CD14-positive monocyte (primary cell): ENCODE measurements around the gene ABO. TPM values are rescaled to one million over a fixed set of nuclear protein-coding genes. Genes with fewer than 3 reads are reported as not detected.

Experiments
- DNase-seq, 3 donors: peaks; one replicate each; pipeline ENCODE4 v3.0.0-alpha.2; 2011 to 2022
- H2AFZ ChIP-seq: 2 replicates; pipeline ENCODE4 v1.6.0; 2012; ENCODE audit warnings: mild to moderate bottlenecking, low read depth, low read length, inconsistent platforms; ENCODE audit not compliant: insufficient read depth, poor library complexity, severe bottlenecking
- H3K27ac ChIP-seq, 2 donors: 1 replicate in 1 of 2; 2 replicates in 1 of 2; pipeline ENCODE4 v1.5.1; 2012 to 2013; ENCODE audit warnings: low read length in 2 of 2, control low read depth in 1 of 2, inconsistent platforms in 1 of 2, low read depth in 1 of 2, mild to moderate bottlenecking in 1 of 2
- H3K27me3 ChIP-seq, 2 donors: one replicate each; pipeline versions ENCODE4 v1.6.0 to v1.6.1; 2011 to 2013; ENCODE audit warnings: low read length in 2 of 2; ENCODE audit not compliant: control insufficient read depth in 2 of 2, insufficient read depth in 2 of 2
- H3K36me3 ChIP-seq, 2 donors: replicated peaks in 1 of 2; 1 replicate in 1 of 2; 2 replicates in 1 of 2; pipeline versions ENCODE4 v1.5.1 to v1.6.1; 2012 to 2013; ENCODE audit warnings: low read length in 2 of 2, control low read depth in 1 of 2, inconsistent platforms in 1 of 2, mild to moderate bottlenecking in 1 of 2; ENCODE audit not compliant: insufficient read depth in 2 of 2, control insufficient read depth in 1 of 2
- H3K4me1 ChIP-seq, 2 donors: 1 replicate in 1 of 2; 2 replicates in 1 of 2; pipeline versions ENCODE4 v1.5.1 to v1.6.1; 2012 to 2013; ENCODE audit warnings: low read length in 2 of 2, control low read depth in 1 of 2, inconsistent platforms in 1 of 2, mild to moderate bottlenecking in 1 of 2, moderate library complexity in 1 of 2; ENCODE audit not compliant: insufficient read depth in 2 of 2, control insufficient read depth in 1 of 2
- H3K4me2 ChIP-seq: replicated peaks from 2 replicates; pipeline ENCODE3; 2012; ENCODE audit warnings: low read length, moderate library complexity, mild to moderate bottlenecking; ENCODE audit not compliant: poor library complexity, severe bottlenecking; ENCODE audit errors: extremely low read depth
- H3K4me3 ChIP-seq, 3 experiments: fragments of 200-600 bp in 1 of 3; sonication (generic) in 1 of 3; replicated peaks in 1 of 3; 1 replicate in 2 of 3; 2 replicates in 1 of 3; pipeline ENCODE4 v1.5.1; 2011 to 2013; ENCODE audit warnings: low read length in 3 of 3, mild to moderate bottlenecking in 3 of 3, control low read depth in 2 of 3, low read depth in 2 of 3, inconsistent platforms in 1 of 3, moderate library complexity in 1 of 3
- H3K79me2 ChIP-seq: 2 replicates; pipeline ENCODE4 v1.6.0; 2012; ENCODE audit warnings: mild to moderate bottlenecking, control low read depth, inconsistent platforms, low read length, moderate library complexity; ENCODE audit not compliant: insufficient read depth
- H3K9ac ChIP-seq: 2 replicates; pipeline ENCODE4 v1.6.0; 2017; ENCODE audit warnings: low read length, mild to moderate bottlenecking; ENCODE audit not compliant: insufficient read depth, poor library complexity, severe bottlenecking
- H3K9me3 ChIP-seq, 2 donors: replicated peaks in 1 of 2; 1 replicate in 1 of 2; 2 replicates in 1 of 2; pipeline versions ENCODE4 v1.5.1 to v1.6.1; 2012 to 2013; ENCODE audit warnings: low read length in 2 of 2, control low read depth in 1 of 2; ENCODE audit not compliant: control insufficient read depth in 1 of 2, insufficient read depth in 1 of 2
- H4K20me1 ChIP-seq: 2 replicates; pipeline ENCODE4 v1.6.0; 2012; ENCODE audit warnings: mild to moderate bottlenecking, low read length, control low read depth, moderate library complexity; ENCODE audit not compliant: insufficient read depth
- H3K27ac Mint-ChIP-seq, 7 donors: one replicate each; pipeline ENCODE4 v1.8.0; 2020; ENCODE audit warnings: mild to moderate bottlenecking in 7 of 7, mixed read lengths in 7 of 7, moderate library complexity in 6 of 7, inconsistent platforms in 2 of 7
- H3K27me3 Mint-ChIP-seq, 3 donors: one replicate each; pipeline ENCODE4 v1.8.0; 2021 to 2022; ENCODE audit warnings: low read depth in 3 of 3, mild to moderate bottlenecking in 3 of 3, mixed read lengths in 3 of 3, moderate library complexity in 3 of 3, inconsistent platforms in 1 of 3
- H3K36me3 Mint-ChIP-seq, 2 donors: one replicate each; pipeline ENCODE4 v1.8.0; 2020; ENCODE audit warnings: mixed read lengths in 2 of 2, inconsistent platforms in 1 of 2, mild to moderate bottlenecking in 1 of 2
- H3K4me1 Mint-ChIP-seq: one replicate; pipeline ENCODE4 v1.8.0; 2020; ENCODE audit warnings: mild to moderate bottlenecking, mixed read lengths
- H3K4me3 Mint-ChIP-seq, 2 donors: one replicate each; pipeline ENCODE4 v1.8.0; 2020; ENCODE audit warnings: mild to moderate bottlenecking in 2 of 2, mixed read lengths in 2 of 2, moderate library complexity in 1 of 2
- H3K9me3 Mint-ChIP-seq, 7 donors: one replicate each; pipeline ENCODE4 v1.8.0; 2020 to 2022; ENCODE audit warnings: mixed read lengths in 7 of 7, mild to moderate bottlenecking in 6 of 7, moderate library complexity in 6 of 7, inconsistent platforms in 2 of 7
- CTCF ChIP-seq: fragments of 200-600 bp; IDR thresholded peaks from one replicate; pipeline ENCODE4 v1.8.0; 2022; ENCODE audit warnings: antibody characterized with exemption, mild to moderate bottlenecking
- WGBS: methylation state at CpG from one replicate; pipeline ENCODE4 v1.1.5; 2013; ENCODE audit warnings: missing lambda C conversion rate; ENCODE audit not compliant: insufficient coverage; 5-methylcytosine and 5-hydroxymethylcytosine counted together
- intact Hi-C, 2 donors: fragments of 100-400 bp; cut with micrococcal nuclease; formaldehyde crosslinking; loops; one replicate each; pipeline versions ENCODE4 v1.15.0 to v1.15.1; 2023
- polyA plus RNA-seq, 3 donors: library from polyadenylated mRNA; depleted of rRNA in 1 of 3; unstranded in 2 of 3; stranded (reverse) in 1 of 3; fragments of 300-500 nt in 2 of 3; fragments of >200 nt in 1 of 3; fragmentation: Illumina TruSeq in 2 of 3; gene quantifications; 1 replicate in 2 of 3; 2 replicates in 1 of 3; pipeline ENCODE4 v1.2.3, GENCODE V29; 2012 to 2021

ABO gene
- polyA plus RNA-seq, 3 donors, result 0.50 to 2.1 TPM; not detected in 1

- WGBS, result 93% methylated on average over 11 of the region's 13 CpGs
Observed at GRCh38 chr9:133304158-133304470, 29.1 kb upstream of the ABO start.

GRCh38 chr9:133303266-133304157, 28.5 kb upstream of the ABO start:
- intact Hi-C loops, result no loop called here
- Histone ChIP-seq H3K9me3 (no peaks in the 10 kb centered on the region), H3K27me3 (no peaks in the 10 kb centered on the region), H3K36me3 (no peaks in the 10 kb centered on the region), H3K79me2 (no peaks in the 10 kb centered on the region), H3K4me1 (no peaks in the 10 kb centered on the region), H3K4me3 (no peak overlapping the region), H3K4me2 (no peak overlapping the region), H4K20me1 (no peaks in the 10 kb centered on the region), H3K9ac (no peak overlapping the region), H2AFZ (no peak overlapping the region), H3K27ac (no peak overlapping the region)
- WGBS, result 94% methylated on average over 11 of the region's 26 CpGs
- no peak overlapping the region for H3K27ac Mint-ChIP-seq
- no peak for TF ChIP-seq CTCF
- peaks cover 5 to 12% (median 12%) of the 10 kb centered on the region in 3 donors for H3K27me3 Mint-ChIP-seq
- H3K4me1 Mint-ChIP-seq, result no peaks in the 10 kb centered on the region
- no peaks in the 10 kb centered on the region for H3K36me3 Mint-ChIP-seq
- no peak for DNase-seq
- H3K9me3 Mint-ChIP-seq, result peaks cover 0 to 4% (median 0%) of the 10 kb centered on the region in 7 donors
- H3K4me3 Mint-ChIP-seq, result no peak overlapping the region

More at GRCh38 chr9:133304158-133304470, 29.1 kb upstream of the ABO start:
- Histone ChIP-seq H3K4me3 (no peak overlapping the region), H3K36me3 (no peaks in the 10 kb centered on the region), H3K27me3 (no peaks in the 10 kb centered on the region), H3K79me2 (no peaks in the 10 kb centered on the region), H3K4me1 (no peaks in the 10 kb centered on the region), H3K4me2 (no peak overlapping the region), H4K20me1 (no peaks in the 10 kb centered on the region), H3K27ac (no peak overlapping the region), H3K9ac (no peak overlapping the region), H2AFZ (no peak overlapping the region), H3K9me3 (no peaks in the 10 kb centered on the region)
- no peaks in the 10 kb centered on the region for H3K4me1 Mint-ChIP-seq
- no peak overlapping the region for H3K4me3 Mint-ChIP-seq
- DNase-seq, result no peak
- H3K27me3 Mint-ChIP-seq, result peaks cover 4 to 12% (median 9%) of the 10 kb centered on the region in 3 donors
- intact Hi-C loops, result no loop called here
- no peaks in the 10 kb centered on the region for H3K36me3 Mint-ChIP-seq
- no peak overlapping the region for H3K27ac Mint-ChIP-seq
- peaks cover 0 to 5% (median 2%) of the 10 kb centered on the region in 7 donors for H3K9me3 Mint-ChIP-seq
- TF ChIP-seq CTCF, result no peak
